H1 (cell line): ENCODE results near the gene TSC1. TPM values are rescaled to one million over a fixed set of nuclear protein-coding genes. Genes with fewer than 3 reads are reported as not detected.

Source experiments
- JUND ChIP-seq: IDR thresholded peaks from 2 replicates; pipeline ENCODE4 v1.6.1; 2011; ENCODE audit warnings: mild to moderate bottlenecking, improper control_type of control experiment, low read length
- KDM4A ChIP-seq: IDR thresholded peaks from one replicate; pipeline ENCODE4 v1.7.1; 2012; ENCODE audit warnings: low read depth, mild to moderate bottlenecking, moderate library complexity, low read length, inconsistent platforms; ENCODE audit not compliant: severe bottlenecking
- RBBP5 ChIP-seq: IDR thresholded peaks from 2 replicates; pipeline ENCODE4 v1.7.1; 2012; ENCODE audit warnings: low read depth, mild to moderate bottlenecking, inconsistent platforms, low read length, moderate library complexity, borderline replicate concordance
- SIN3A ChIP-seq, 2 experiments: IDR thresholded peaks in 1 of 2; conservative IDR thresholded peaks in 1 of 2; 2 replicates each; pipeline ENCODE4 v1.6.1; 2011 to 2012; ENCODE audit warnings: low read length in 2 of 2, improper control_type of control experiment in 1 of 2, low read depth in 1 of 2, mild to moderate bottlenecking in 1 of 2
- polyA plus RNA-seq, 7 experiments: library from polyadenylated mRNA; depleted of rRNA in 3 of 7; stranded (reverse) in 5 of 7; unstranded in 2 of 7; fragments of >200 nt in 5 of 7; fragments of 200-250 nt in 2 of 7; gene quantifications; 1 replicate in 5 of 7; 2 replicates in 1 of 7; 4 replicates in 1 of 7; pipeline versions ENCODE4 v1.2.1 to v1.2.3, GENCODE V29; 2011 to 2013; ENCODE audit warnings: missing spikeins in 2 of 7, mixed read lengths in 2 of 7
- total RNA-seq: library from RNA; stranded (reverse); fragmentation: NEBNext Ultra II Directional; extraction: Animal tissue kit (Norgen Biotek cat#: 25700); gene quantifications from 2 replicates; pipeline ENCODE4 v1.2.1, GENCODE V29; 2021

The TSC1 gene
- total and polyA plus RNA-seq, 2 of the 8 experiments (the other 6 are each of a cell fraction or from before 2014, with no cell fraction given) = 37.2 to 46.0 TPM

DNA sequence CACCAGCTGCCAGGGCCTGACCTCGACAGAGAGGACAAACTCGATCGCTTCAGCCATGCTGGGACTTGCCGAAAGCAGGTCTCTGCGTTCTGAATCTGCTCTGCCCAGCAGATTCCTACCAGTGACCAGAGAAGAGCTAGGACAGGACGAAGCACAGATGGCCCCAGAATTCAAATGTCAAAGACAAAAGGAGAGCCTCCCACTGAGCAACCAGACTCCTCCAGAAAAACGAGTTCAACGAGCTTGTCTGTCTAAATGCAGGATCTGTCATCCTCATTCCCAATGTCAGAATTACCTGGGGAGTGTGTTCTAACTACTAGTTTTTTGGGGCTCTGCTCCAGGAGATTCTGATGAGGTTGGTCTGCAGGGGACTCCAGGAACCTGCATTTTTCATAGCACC is 79.7 kb downstream of the TSC1 start (continued):
- TF ChIP-seq KDM4A (no peak), JUND (no peak), SIN3A (conservative IDR thresholded peaks at IDR 0.05 in 1 of 2, IDR thresholded peaks at IDR 0.05 in 1 of 2; ENCODE audit: low read depth in 1 of 2, low read length in 2 of 2) (no peak), RBBP5 (no peak)
